ENCODE results near the gene HECTD2. TPM values are rescaled to one million over a fixed set of nuclear protein-coding genes. Genes with fewer than 3 reads are reported as not detected.
"Not testable (repeated sequence)": the region's sequence is repeated elsewhere in the genome, so short reads cannot be mapped to it uniquely, and the experiment has no call there.

HECTD2 gene
- total RNA-seq, 1 donor from 2014 or later, result 2.4 TPM

DNA sequence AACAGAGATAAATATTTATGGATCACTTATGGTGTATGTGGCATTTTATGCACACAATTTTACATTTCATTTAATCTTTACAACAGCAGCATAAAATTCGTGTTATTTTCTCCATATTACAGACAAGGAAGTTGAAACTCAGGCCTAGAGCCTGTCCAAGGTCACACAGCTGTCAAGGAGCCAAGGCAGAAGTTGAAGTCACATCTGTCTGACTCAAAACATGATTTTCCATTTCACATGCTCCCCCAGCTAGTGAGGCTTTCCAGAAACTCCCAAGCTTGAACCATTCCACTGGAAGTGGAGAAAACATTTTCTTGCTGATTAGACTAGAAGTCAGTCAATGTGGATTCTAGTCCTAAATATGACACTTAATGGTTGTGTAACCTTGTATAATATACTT lies 110.5 kb downstream of the HECTD2 start:
- peak; percentile 89 for ATAC-seq (ENCODE audit: poor library complexity)

DNA sequence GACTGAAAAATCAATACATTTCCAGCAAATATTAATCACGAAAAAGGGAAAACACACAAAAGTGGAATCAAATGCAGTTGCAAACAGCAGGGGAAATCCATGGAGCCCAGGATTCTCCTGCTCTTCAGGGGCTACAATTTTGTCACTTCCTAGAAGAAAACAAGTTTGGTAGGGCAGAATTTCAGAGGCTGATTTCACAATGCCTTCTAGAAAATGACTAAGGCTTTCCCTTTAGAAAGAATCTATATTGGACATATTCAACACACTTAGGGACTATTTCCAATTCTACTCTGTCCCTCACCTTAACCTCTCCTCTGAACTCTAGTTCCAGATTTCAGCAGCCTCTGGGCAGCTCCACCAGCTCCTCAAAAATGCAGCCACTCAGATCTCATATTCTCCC lies 111.3 kb downstream of the HECTD2 start:
- intact Hi-C loops (cut with DNase I), result no loop called here
- DNase-seq (no peak), ATAC-seq (ENCODE audit: poor library complexity) (peak; percentile 22)

More for the DNA sequence above, 110.5 kb downstream of the HECTD2 start:
- intact Hi-C loops (cut with DNase I), result no loop called here
- DNase-seq, result no peak

DNA sequence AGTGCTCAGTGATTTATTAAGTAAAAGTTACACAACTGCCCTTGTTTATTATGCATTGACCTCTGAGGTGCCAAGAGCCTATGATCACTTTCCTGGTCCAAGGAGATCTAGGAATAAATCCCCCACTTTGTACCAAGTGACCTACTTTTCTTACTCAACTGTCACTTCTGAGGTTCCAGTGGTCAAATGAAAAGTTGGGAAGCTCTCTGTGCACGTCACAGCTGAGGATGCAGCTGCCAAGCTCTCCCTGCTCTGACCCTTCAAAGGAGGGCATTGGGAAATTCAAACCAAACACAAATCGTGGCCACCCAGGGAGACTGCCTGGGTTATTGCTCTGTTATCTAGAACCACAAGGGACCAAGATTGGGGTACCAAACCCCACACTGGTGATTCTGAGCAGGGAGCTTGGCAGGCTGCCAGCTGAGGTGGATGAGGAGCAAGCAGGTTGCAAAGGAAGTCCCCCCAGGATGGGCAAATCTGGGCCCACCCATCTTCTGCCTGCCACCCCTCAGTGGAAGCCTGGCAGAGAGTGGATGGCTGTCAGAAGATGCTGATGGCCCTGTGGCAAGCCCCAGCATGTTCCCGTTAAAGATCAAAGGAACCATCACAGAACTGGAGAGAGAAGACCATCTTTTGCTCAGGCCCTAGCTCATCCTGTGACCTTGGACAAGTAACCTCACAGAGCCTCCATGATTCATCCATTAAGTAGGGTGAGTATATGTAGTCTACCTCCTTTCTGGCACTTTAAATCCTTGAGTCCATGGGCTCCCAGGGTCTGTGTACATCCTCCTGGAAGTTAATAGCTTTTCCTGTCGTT lies 116.0 kb downstream of the HECTD2 start:
- no peak for ATAC-seq (ENCODE audit: poor library complexity)
- peak; percentile 45 for DNase-seq
- intact Hi-C loops (cut with DNase I), result no loop called here

DNA sequence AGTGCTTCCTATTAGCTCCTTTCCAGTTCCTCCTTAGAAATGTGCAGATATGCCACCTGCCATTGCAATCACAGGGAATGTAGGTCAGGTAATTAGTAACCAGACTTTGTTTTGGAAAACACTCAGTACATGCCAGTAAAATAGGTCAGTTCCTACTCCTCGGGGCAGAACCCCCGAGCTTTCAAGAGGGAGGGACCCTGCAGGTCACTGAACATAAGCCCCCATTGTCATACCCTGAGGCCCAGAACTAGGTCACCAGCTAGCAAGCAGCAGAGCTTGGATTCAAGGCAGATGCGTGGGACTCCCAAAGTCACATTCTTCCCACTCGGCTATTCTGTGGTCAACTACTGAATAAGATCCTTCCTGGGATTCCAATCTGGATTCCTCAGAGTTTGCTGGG lies 117.9 kb downstream of the HECTD2 start:
- intact Hi-C loops (cut with DNase I), result no loop called here
- no peak for DNase-seq
- no peak for ATAC-seq (ENCODE audit: poor library complexity)

DNA sequence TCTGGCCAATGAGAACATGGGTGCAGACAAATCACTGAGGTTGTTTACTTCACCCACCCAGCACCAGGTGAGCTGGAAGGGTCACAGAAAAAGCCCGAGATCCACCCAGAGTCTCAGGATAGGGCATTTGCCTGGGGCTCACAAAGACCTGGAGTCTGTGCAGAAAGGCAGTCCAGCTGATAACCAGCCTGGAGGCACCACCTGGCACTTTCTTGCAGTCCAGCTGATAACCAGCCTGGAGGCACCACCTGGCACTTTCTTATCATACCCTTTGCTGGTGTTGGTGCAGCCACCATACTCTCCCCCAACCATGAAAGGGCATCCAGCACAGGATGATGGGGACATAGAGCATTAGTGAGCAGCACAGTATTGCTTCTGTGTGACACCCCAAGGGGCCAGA lies 118.6 kb downstream of the HECTD2 start:
- ATAC-seq (ENCODE audit: poor library complexity), result no peak

DNA sequence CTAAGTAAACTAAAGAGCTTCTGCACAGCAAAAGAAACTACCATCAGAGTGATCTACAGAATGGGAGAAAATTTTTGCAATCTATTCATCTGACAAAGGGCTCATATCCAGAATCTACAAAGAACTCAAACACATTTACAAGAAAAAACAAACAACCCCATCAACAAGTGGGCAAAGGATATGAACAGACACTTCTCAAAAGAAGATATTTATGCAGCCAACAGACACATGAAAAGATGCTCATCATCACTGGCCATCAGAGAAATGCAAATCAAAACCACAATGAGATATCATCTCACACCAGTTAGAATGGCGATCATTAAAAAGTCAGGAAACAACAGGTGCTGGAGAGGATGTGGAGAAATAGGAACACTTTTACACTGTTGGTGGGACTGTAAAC lies 124.6 kb downstream of the HECTD2 start:
- DNase-seq; ATAC-seq (ENCODE audit: poor library complexity); intact Hi-C loops (cut with DNase I): not testable (repeated sequence)

More for the DNA sequence above, 118.6 kb downstream of the HECTD2 start:
- DNase-seq, result no peak
- intact Hi-C loops (cut with DNase I), result no loop called here

DNA sequence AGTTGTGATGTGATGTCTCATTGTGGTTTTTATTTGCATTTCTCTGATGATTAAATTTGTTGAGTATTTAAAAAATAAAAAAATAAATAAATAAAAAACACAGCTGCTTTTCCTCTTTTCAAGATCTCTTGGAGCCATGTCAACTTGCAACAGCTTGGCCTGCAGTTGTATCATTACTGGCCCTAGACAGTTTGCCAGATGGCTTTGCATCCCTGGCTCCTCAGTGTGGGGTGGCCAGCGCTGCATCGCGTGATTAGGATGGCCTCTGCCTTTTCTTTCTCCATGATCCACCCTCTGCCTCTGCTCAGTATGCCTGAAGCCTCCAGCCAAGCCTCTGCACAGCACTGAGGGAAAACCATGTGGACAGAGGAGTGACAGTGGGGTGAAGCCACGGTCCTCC lies 126.0 kb downstream of the HECTD2 start:
- DNase-seq (peak; percentile 74), ATAC-seq (ENCODE audit: poor library complexity) (peak; percentile 90)
- intact Hi-C loops (cut with DNase I), result no loop called here

DNA sequence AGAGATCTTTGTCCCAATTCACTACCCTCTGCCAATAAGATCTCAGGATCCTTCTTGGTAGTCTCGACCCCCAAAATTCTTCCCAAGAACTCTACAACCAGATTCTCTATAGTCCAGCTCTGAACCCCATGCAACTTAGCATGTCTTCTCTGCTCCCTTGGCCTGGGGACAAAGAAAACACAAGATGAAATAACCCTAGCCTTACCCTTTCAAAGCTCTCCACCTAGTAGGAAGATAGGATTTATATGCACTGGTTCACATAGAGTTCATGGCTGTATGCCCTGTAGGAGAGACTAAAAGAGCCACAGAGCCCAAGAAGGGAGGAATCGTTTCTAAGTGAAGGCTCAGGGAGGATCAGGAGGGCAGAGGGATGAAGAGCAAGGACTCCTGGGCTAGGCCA lies 126.6 kb downstream of the HECTD2 start:
- intact Hi-C loops (cut with DNase I), result no loop called here
- peak; percentile 55 for ATAC-seq (ENCODE audit: poor library complexity)
- DNase-seq, result no peak

DNA sequence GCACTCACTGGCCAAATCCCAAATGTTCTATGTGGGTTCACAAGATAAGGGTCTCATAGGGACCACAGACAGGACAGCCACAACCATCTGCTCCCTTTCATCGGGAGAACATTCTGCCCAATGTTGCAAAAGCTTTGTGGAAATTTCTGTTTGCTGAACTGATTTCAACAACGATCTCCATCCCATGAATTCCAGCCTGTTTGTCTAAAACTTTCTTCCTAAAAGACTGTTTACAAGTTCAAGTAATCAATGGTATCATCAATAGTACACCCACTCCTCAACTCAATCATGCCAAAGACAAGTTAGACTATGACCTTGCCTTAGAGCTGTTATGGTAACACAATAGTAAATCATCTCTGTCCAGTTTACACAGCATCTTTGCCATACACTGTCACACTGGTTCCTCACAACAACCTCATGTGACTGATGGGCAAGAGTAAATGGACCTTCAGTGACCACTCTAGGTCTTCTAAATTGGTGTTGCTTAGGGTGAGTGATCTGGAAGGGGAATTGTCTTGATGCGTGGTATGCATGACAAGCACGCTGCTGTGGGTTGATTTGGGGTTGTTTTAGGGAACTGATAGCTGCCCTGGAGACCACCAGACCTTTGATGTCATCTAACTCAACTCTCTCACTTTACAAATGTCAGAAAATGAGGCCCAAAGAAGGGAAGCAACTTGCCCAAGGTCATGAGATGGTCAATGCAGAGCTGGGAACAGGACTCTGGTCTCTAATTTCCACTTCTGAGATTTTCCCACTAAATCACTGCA lies 127.7 kb downstream of the HECTD2 start:
- intact Hi-C loops (cut with DNase I), result no loop called here
- DNase-seq (no peak), ATAC-seq (ENCODE audit: poor library complexity) (no peak)

DNA sequence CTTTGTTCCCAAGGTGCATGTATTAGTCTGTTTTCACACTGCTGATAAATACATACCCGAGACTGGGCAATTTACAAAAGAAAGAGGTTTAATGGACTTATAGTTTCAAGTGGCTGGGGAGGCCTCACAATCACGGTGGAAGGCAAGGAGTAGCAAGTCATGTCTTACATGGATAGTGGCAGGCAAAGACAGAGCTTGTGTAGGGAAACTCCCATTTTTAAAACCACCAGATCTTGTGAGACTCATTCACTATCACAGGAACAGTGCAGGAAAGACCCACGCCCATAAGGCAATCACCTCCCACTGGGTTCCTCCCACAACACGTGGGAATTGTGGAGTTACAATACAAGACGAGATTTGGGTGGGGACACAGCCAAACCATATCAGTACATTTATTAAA lies 129.8 kb downstream of the HECTD2 start:
- intact Hi-C loops (cut with DNase I), result no loop called here
- ATAC-seq (ENCODE audit: poor library complexity), result no peak
- no peak for DNase-seq

DNA sequence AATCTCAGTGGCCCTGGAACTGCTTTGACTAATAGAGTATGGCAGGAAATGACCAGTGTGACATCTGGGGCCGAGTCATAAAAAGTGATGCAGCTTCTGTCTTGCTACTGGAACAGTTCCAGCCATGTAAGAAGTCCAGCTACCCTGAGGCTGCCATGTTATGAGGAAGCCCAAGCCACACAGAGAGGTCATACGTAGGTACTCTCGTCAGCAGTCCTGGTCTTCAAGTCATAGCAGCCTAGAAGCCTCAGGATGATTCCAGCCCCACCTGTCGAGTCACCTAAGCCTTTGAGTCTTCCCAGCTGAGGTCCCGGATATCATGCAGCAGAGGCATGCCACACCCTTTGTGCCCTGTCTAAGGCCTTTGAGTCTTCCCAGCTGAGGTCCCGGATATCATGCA lies 130.6 kb downstream of the HECTD2 start:
- no peak for DNase-seq
- intact Hi-C loops (cut with DNase I), result no loop called here
- no peak for ATAC-seq (ENCODE audit: poor library complexity)

DNA sequence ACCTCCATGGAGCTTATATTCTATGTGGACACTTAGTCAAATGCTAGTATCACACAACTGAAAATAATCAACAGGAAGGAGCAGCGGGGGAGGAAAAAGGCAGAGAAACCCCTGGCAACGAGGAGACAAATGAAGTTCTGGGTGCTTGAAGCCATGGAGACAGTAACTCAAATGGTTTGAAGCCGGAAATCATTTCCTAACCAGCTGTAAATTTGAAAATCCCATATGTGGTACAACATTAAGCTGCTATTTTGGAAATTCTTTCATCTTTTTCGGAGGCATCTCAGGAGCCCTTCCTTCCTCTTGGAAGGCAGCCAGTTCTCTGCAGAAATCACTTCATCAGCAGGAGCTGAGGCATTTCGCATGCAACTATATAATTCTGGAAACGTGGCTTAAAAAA lies 131.3 kb downstream of the HECTD2 start:
- no peak for DNase-seq
- peak; percentile 36 for ATAC-seq (ENCODE audit: poor library complexity)
- intact Hi-C loops (cut with DNase I), result no loop called here

DNA sequence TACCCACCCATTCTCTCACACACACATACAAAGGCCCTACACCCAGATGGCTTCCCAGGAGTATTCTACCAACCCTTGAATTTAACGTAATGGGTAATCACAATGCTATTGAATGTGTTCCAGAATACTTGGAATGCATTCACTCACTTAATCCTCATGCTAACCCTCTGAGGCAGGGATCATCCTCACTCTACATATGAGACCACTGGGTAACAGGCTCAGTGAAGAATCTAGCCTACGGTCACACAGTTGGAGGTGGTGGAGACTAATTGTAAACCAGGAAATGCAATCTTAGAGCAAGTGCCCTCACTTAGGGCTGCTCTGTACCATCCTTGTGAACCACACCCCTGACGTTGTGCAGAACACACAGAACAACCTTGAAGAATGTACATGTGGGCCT lies 135.2 kb downstream of the HECTD2 start:
- no peak for DNase-seq
- no peak for ATAC-seq (ENCODE audit: poor library complexity)
- intact Hi-C loops (cut with DNase I), result no loop called here

DNA sequence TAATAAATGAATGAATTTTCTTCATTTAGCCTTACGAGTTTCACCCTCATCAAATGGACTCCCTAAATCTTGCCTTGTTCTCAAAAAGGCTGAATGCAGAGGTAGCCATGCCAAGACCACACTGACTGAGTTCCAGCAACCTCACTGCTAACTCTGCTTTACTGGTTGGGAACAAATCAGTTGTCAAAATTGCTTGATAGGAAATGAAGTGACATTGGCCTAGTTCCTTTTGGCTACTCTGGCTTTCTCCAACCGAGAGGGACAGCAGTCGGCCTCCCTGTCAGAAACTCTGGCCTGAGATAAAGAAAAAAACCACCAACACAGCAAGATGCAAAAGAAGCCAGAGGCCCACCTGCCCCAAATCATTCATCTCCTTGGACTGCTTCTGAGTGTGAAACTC lies 135.7 kb downstream of the HECTD2 start:
- intact Hi-C loops (cut with DNase I), result no loop called here
- ATAC-seq (ENCODE audit: poor library complexity), result peak; percentile 58

DNA sequence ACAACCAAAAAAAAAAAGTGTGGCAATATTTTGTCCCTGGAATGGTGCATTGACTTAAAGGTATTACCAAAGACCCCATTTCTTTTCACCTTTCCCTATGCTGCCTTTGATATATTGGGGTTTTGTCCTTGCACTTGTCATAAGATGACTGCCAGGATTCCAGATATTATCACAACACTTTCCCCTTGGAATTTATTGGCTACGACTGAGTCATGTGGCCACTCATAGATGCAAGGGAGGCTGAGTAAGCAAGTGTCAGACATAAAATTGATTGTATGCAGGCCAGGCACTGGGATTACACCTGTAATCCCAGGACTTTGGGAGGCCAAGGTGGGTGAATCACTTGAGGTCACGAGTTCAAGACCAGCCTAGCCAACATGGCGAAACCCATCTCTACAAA lies 139.1 kb downstream of the HECTD2 start:
- ATAC-seq (ENCODE audit: poor library complexity) (no peak), DNase-seq (no peak)
- intact Hi-C loops (cut with DNase I), result no loop called here

More for the DNA sequence above, 135.7 kb downstream of the HECTD2 start:
- DNase-seq, result no peak

DNA sequence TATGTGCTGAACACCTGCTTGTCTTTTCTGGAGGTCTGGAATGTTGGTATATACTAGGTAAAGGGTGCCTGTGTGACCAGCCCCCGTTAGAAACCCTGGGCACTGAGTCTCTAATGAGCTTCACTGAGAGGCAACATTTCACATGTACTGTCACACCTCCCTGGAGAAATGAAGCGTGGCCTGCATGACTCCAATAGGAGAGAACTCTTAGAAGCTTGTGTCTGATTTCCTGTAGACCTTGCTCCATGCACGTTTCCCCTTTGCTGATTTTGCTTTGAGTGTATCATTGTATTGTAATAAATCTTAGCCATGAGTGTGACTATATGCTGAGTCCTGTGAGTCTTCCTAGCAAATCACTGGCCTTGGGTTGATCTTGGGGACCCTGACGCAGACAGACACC lies 139.9 kb downstream of the HECTD2 start:
- ATAC-seq (ENCODE audit: poor library complexity) (no peak), DNase-seq (no peak)
- intact Hi-C loops (cut with DNase I), result no loop called here

DNA sequence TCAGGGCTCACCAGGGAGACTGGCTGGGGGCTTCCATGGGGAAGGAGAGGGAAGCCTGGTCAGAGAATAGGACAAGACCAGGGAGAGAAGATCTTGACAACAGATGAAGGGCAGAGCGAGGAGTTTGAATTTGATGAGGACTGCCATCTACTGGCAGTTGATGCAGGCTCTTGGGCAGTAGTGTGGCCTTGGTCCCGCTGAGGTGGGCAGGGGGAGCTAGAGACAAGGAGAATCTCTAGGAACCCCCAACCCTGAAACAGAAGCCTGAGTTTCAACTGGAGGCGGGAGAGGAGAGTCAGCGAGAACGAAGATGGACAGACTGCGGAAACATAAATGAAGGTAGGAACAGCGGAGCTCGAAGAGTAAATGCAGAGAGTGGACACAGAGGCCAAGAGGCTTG lies 141.7 kb downstream of the HECTD2 start:
- intact Hi-C loops (cut with DNase I), result loop anchor here (1.0 kb wide), 1 partner anchor 83 kb away; no protein-coding TSS in a partner anchor
- DNase-seq (peak; percentile 62), ATAC-seq (ENCODE audit: poor library complexity) (peak; percentile 88)

DNA sequence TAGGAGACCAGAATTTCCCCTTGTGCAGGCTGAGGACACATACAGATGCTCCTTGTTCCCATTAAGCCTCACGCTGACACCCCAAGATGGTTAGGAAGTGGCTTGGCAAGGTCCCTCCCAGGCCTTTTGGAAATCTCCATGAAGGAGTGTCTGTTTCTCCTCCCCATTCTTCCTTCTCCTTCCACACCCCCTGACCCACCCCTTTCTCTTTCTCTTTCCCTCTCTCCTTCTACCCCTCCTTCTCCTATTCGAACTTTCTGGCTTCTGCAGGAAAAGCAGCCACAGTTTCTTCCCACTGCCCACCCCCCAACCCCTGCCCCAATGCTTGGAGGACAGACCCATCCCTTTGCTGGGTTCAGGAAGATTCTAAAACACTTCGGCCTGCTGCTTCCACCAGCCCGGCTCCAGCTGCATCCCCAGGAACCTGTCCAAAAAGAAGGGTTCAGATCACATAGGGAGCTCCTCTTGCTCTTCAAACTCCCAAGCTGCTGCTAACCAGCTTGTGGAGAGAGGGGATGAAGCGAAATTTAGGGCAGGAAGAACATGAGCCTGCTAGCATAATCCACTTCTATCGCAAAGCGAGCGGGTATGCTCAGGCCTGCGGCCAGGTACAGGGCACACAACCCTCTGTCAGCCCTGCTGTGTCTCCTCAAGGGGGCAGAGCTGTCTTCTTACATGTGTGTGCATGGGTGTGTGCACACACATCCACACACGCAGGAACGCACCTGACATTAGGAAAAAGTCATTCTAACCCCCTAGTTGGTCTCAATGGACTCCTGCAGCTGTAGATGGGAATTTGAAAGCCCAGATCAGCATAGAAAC lies 142.3 kb downstream of the HECTD2 start:
- intact Hi-C loops (cut with DNase I), result loop anchor here (1.0 kb wide), 1 partner anchor 83 kb away; no protein-coding TSS in a partner anchor
- peak; percentile 53 for DNase-seq

DNA sequence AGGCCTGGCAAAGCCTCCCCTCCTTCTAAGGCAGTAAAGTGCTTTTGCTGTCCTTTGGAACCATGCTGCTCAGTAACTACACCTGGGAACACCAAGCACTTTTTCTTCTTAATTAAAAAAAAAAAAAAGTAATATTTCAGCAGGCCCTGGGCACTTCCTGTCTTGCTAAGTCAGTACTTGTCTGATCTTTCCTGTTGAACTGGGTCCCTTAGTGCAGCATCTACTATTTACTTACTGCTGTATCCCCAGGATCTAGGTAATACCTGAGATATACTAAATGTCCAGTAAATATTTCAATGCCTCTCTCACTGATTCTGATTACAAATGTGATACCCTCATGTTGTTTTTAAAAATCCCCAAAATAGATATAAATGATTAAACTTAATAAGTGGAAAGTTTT lies 145.3 kb downstream of the HECTD2 start:
- ATAC-seq (ENCODE audit: poor library complexity) (no peak), DNase-seq (no peak)
- intact Hi-C loops (cut with DNase I), result no loop called here

More for the DNA sequence above, 142.3 kb downstream of the HECTD2 start:
- ATAC-seq (ENCODE audit: poor library complexity), result peak; percentile 94

Measured in Right ventricle myocardium superior (tissue), 1 donor.